A673 (cell line): ENCODE data around the gene RAD21L1. TPM values are rescaled to one million over a fixed set of nuclear protein-coding genes. Genes with fewer than 3 reads are reported as not detected.
A peak's percentile ranks its signal among the peaks of the same experiment; 100 is the strongest.

Source experiments
- Bru-seq: library from RNA; stranded (reverse); fragments of 400-500 nt; gene quantifications from one replicate; lab custom pipeline; 2021; lab: Mats Ljungman, UMichigan
- BruChase-seq, 2 experiments: library from RNA; stranded (reverse); fragments of 400-500 nt; gene quantifications; one replicate each; lab custom pipeline; 2021; lab: Mats Ljungman, UMichigan
- BruUV-seq: library from RNA; stranded (reverse); fragments of 400-500 nt; replicated peaks from 2 replicates; lab custom pipeline; 2021; lab: Mats Ljungman, UMichigan
- CTCF ChIA-PET: fragments of 300-600 bp; sonication (Branson Sonifier 250); formaldehyde crosslinking; loops from one replicate; lab custom pipeline; 2022; ENCODE audit warnings: antibody characterized with exemption; lab: Charles Lee
- POLR2A ChIA-PET: fragments of 300-600 bp; sonication (Branson Sonifier 250); formaldehyde crosslinking; loops from one replicate; lab custom pipeline; 2022; ENCODE audit warnings: antibody characterized with exemption; ENCODE audit not compliant: low non-redundant PET; lab: Charles Lee
- DNase-seq: peaks from one replicate; pipeline ENCODE4 v3.0.0-alpha.2; 2015; ENCODE audit warnings: low spot score
- H3K27ac ChIP-seq: fragments of 200-600 bp; sonication (generic); 2 replicates; pipeline ENCODE4 v1.5.1; 2016; ENCODE audit warnings: mixed run types, low read depth, mild to moderate bottlenecking, mixed read lengths, antibody characterized with exemption, low read length; ENCODE audit not compliant: poor library complexity, severe bottlenecking
- H3K27me3 ChIP-seq: fragments of 200-600 bp; sonication (generic); replicated peaks from 2 replicates; pipeline ENCODE4 v1.6.1; 2017; ENCODE audit warnings: mixed run types, low read depth, mild to moderate bottlenecking, mixed read lengths, antibody characterized with exemption, low read length; ENCODE audit not compliant: insufficient read depth, poor library complexity
- H3K36me3 ChIP-seq: fragments of 200-600 bp; sonication (generic); 2 replicates; pipeline ENCODE4 v1.6.1; 2016; ENCODE audit warnings: mixed run types, mild to moderate bottlenecking, mixed read lengths, antibody characterized with exemption, low read length; ENCODE audit not compliant: insufficient read depth, poor library complexity, severe bottlenecking
- H3K4me1 ChIP-seq: fragments of 200-600 bp; sonication (generic); 2 replicates; pipeline ENCODE4 v1.6.1; 2017; ENCODE audit warnings: mixed run types, mild to moderate bottlenecking, mixed read lengths, antibody characterized with exemption, low read length; ENCODE audit not compliant: insufficient read depth, poor library complexity, severe bottlenecking
- H3K4me3 ChIP-seq: fragments of 200-600 bp; sonication (generic); 2 replicates; pipeline ENCODE4 v1.5.1; 2016; ENCODE audit warnings: low read depth, mixed run types, mild to moderate bottlenecking, mixed read lengths, low read length; ENCODE audit not compliant: poor library complexity, severe bottlenecking
- H3K9me3 ChIP-seq: fragments of 200-600 bp; sonication (generic); 2 replicates; pipeline ENCODE4 v1.6.1; 2016; ENCODE audit warnings: mixed run types, low read depth, mild to moderate bottlenecking, mixed read lengths, antibody characterized with exemption, low read length; ENCODE audit not compliant: poor library complexity, severe bottlenecking
- EZH2 ChIP-seq: fragments of 200-600 bp; sonication (generic); IDR thresholded peaks from 2 replicates; pipeline ENCODE4 v1.6.1; 2017; ENCODE audit warnings: borderline replicate concordance, low read depth, mild to moderate bottlenecking, mixed read lengths, antibody characterized with exemption, low read length; ENCODE audit not compliant: poor library complexity, severe bottlenecking
- intact Hi-C: fragments of 100-400 bp; cut with micrococcal nuclease; formaldehyde crosslinking; loops from one replicate; pipeline ENCODE4 v1.10.0; 2022; ENCODE audit not compliant: unreplicated experiment
- long read RNA-seq: library from polyadenylated mRNA; stranded (forward); transcript quantifications from one replicate; pipeline ENCODE4 v2.0.0, GENCODE V29; 2022
- total RNA-seq: library from RNA; stranded (reverse); gene quantifications from 2 replicates; pipeline ENCODE4 v1.2.3, GENCODE V29; 2021
- TF ChIP-seq, protein P1 (sequence below): fragments of 300-800, 200-600 bp; sonication (generic); conservative IDR thresholded peaks from 2 replicates; pipeline ENCODE4 v1.5.1; 2017; ENCODE audit warnings: low read depth, mild to moderate bottlenecking, antibody characterized with exemption, low read length, moderate library complexity, mixed read lengths

The RAD21L1 gene
- not detected in 2 replicates for total RNA-seq
- Bru-seq, nascent RNA: percentile 13 among the genes with signal in this experiment
- percentile 9 among the genes with signal in this experiment for BruChase-seq, experiment 1, labeled RNA remaining after a 2-hour chase
- BruChase-seq, experiment 2, labeled RNA remaining after a 6-hour chase: percentile 9 among the genes with signal in this experiment
- long read RNA-seq: 0 reads

DNA sequence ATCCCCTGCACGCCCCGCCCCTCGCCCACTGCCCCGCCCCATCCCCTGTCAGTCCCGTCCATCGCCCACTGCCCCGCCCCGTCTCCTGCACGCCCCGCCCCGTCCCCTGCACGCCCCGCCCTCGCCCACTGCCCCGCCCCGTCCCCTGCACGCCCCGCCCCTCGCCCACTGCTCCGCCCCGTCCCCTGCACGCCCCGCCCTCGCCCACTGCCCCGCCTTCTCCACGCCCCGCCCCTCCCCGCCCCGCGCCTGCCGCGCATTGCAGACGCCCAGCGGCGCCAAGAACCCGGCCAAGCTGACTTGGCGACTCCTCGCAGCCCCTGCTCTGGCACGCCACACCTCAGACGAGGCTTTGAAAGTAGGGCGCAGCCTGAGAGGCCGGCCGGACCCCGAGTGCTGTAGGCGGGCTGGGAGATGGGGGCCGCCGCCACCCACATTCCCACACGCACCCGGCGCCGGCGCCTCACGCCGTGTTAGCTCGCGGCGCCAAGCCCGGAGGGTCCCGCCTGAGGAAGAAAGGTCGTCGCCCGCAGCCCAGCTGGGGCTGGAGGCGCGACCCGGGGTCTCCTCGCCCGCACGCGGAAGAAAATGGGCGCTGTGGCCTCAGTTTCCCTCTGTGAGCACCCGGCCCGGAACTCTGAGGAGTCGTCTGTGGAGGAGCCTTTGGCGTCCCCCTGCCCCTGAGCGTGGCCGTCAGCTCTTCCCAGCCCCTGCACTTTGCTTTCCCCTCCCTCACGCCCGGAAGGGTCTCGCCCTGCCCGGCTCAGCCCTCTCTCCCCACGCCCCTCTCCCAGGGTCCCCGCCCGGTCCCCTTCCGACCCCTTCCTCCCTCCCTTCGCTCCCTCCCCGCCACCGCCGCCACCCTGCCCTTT is at the start of gene RAD21L1:
RAD21L1 (plus strand) TSS at position 262 of the 872 bp plus-strand sequence. CDS start 2,410 bp downstream, outside the sequence.
- CTCF ChIA-PET: interaction anchor here (0.6 kb wide), 1 partner anchor 1568 kb away, joined by 4 read pairs; no protein-coding TSS in a partner anchor
- H3K4me3 ChIP-seq: peak within 1 kb of the TSS; percentile 60
- H3K9me3 ChIP-seq: no peaks in the 10 kb centered on the region
- peaks cover 5% of the 10 kb centered on the region for H3K4me1 ChIP-seq
- H3K36me3 ChIP-seq: no peaks in the 10 kb centered on the region
- peak; percentile 74 for DNase-seq
- peaks cover 40% of the 10 kb centered on the region for H3K27me3 ChIP-seq
- H3K27ac ChIP-seq: peak within 1 kb of the TSS; percentile 37
- POLR2A ChIA-PET: no interaction called here
- intact Hi-C loops: loop anchor here (10.0 kb wide), 1 partner anchor 169 kb away; the partner anchor contains the start of gene FKBP1A
- no peak for TF ChIP-seq EZH2
- TF ChIP-seq, protein P1, sequence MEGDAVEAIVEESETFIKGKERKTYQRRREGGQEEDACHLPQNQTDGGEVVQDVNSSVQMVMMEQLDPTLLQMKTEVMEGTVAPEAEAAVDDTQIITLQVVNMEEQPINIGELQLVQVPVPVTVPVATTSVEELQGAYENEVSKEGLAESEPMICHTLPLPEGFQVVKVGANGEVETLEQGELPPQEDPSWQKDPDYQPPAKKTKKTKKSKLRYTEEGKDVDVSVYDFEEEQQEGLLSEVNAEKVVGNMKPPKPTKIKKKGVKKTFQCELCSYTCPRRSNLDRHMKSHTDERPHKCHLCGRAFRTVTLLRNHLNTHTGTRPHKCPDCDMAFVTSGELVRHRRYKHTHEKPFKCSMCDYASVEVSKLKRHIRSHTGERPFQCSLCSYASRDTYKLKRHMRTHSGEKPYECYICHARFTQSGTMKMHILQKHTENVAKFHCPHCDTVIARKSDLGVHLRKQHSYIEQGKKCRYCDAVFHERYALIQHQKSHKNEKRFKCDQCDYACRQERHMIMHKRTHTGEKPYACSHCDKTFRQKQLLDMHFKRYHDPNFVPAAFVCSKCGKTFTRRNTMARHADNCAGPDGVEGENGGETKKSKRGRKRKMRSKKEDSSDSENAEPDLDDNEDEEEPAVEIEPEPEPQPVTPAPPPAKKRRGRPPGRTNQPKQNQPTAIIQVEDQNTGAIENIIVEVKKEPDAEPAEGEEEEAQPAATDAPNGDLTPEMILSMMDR: no peak
- no TSS peak for BruUV-seq

DNA sequence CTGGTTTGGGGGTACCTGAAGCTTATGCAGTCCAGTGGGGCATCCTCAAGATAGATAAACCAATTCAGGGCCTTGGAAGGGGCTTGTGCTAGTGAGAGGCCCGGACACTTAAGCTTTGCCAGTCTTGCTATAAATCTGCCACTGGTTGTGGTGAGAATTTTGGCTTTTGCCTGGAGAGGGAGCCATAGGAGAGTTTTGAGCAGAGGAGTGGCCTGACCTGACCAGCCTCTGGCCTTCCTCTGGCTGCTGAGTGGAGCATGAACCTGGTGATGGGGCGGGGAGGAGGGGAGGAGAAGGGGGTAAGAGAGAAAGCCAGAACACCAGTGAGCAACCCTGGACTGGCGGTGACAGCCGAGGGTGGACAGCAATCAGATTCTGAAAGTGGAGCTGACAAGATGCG is 48.2 kb upstream of the RAD21L1 start:
- intact Hi-C loops: no loop called here
- Histone ChIP-seq H3K27me3 (peaks cover under 1% of the 10 kb centered on the region), H3K36me3 (no peaks in the 10 kb centered on the region), H3K9me3 (no peaks in the 10 kb centered on the region), H3K27ac (no peak overlapping the region), H3K4me1 (no peaks in the 10 kb centered on the region), H3K4me3 (no peak overlapping the region)
- no peak for DNase-seq
- POLR2A ChIA-PET: no interaction called here
- no TSS peak for BruUV-seq
- CTCF ChIA-PET: no interaction called here
- no peak for TF ChIP-seq EZH2
- TF ChIP-seq, protein P1: no peak

DNA sequence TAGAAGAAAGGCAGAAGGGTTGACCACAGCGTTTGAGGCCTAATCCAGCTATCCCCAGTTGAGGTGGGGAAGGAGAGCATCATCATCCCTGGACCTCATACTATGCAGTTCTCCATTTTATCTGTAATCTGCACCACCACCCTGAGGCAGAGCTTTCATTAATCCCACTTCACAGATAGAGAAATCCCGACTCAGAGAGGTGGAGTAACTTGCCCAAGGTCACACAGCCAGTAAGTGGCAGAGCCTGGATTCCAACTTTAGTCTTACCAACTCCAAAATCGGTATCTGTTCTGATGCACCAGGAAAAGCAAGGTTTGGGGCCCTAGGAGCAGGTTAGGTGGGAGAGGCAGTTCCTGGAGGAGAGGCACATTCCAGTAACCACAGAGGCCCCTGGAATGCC is 47.7 kb upstream of the RAD21L1 start:
- CTCF ChIA-PET: no interaction called here
- peaks cover 5% of the 10 kb centered on the region for H3K27me3 ChIP-seq
- POLR2A ChIA-PET: no interaction called here
- H3K4me3 ChIP-seq: no peak overlapping the region
- no peaks in the 10 kb centered on the region for H3K4me1 ChIP-seq
- no peak overlapping the region for H3K27ac ChIP-seq
- no peaks in the 10 kb centered on the region for H3K9me3 ChIP-seq
- TF ChIP-seq, protein P1: no peak
- no peak for TF ChIP-seq EZH2
- H3K36me3 ChIP-seq: no peaks in the 10 kb centered on the region
- no peak for DNase-seq
- intact Hi-C loops: no loop called here
- BruUV-seq: no TSS peak
